T-helper 1 cell (primary cell): Measurements from ENCODE around the gene HDAC10.
A peak's percentile ranks its signal among the peaks of the same experiment; 100 is the strongest.

Experiments used
- DNase-seq, 5 donors: peaks; one replicate each; pipeline ENCODE4 v3.0.0-alpha.2; 2012 to 2020
- total RNA-seq, 4 donors: gene quantifications; one replicate each; lab custom pipeline; 2026; lab: John Stamatoyannopoulos, UW

HDAC10 gene
- total RNA-seq: 1.5 to 4.3 (median 2.6) reads per million in 4 donors

- peak; percentile 60 to 88 (median 70) for DNase-seq
Observed at GRCh38 chr22:50250555-50251476, at the start of gene HDAC10. TSS of gene HDAC10 (minus strand) at chr22:50251265. CDS start at chr22:50251032, 233 bp downstream.

GRCh38 chr22:50300620-50301257, 49.7 kb upstream of the HDAC10 start:
- no peak for DNase-seq

GRCh38 chr22:50299785-50300619, 48.9 kb upstream of the HDAC10 start:
- DNase-seq: no peak

GRCh38 chr22:50298937-50299784, 48.1 kb upstream of the HDAC10 start:
- no peak for DNase-seq

GRCh38 chr22:50298266-50298637, 47.2 kb upstream of the HDAC10 start:
- DNase-seq: no peak

GRCh38 chr22:50297510-50298265, 46.6 kb upstream of the HDAC10 start:
- DNase-seq: no peak

GRCh38 chr22:50296658-50297490, 45.8 kb upstream of the HDAC10 start:
- DNase-seq: no peak

- no peak for DNase-seq
Observed at GRCh38 chr22:50294319-50294656, 43.2 kb upstream of the HDAC10 start.

GRCh38 chr22:50293441-50294318, 42.6 kb upstream of the HDAC10 start:
- no peak for DNase-seq

GRCh38 chr22:50292643-50293440, 41.8 kb upstream of the HDAC10 start:
- DNase-seq: peak in 1 of 5 donors; percentile 24

GRCh38 chr22:50289942-50290630, 39.0 kb upstream of the HDAC10 start:
- no peak for DNase-seq

GRCh38 chr22:50289151-50289941, 38.3 kb upstream of the HDAC10 start:
- no peak for DNase-seq

- no peak for DNase-seq
Observed at GRCh38 chr22:50287731-50288130, 36.7 kb upstream of the HDAC10 start.

GRCh38 chr22:50286701-50287318, 35.7 kb upstream of the HDAC10 start:
- DNase-seq: no peak

GRCh38 chr22:50286275-50286674, 35.2 kb upstream of the HDAC10 start:
- DNase-seq: no peak

GRCh38 chr22:50285568-50286229, 34.6 kb upstream of the HDAC10 start:
- DNase-seq: no peak
